GM10266 (cell line): ENCODE measurements around the gene DNM2.

Experiments
- DNase-seq: peaks from one replicate; pipeline ENCODE4 v3.0.0; 2012; ENCODE audit errors: extremely low spot score
- CTCF ChIP-seq: IDR thresholded peaks from 2 replicates; pipeline ENCODE4 v1.5.1; 2012; ENCODE audit warnings: mild to moderate bottlenecking, low read depth; ENCODE audit not compliant: control insufficient read depth, insufficient read depth; ENCODE audit errors: missing control alignments

DNM2 gene

GRCh38 chr19:10718205-10719196, 622 bp downstream of the DNM2 start:
- DNase-seq = peak; percentile 62
- no peak for TF ChIP-seq CTCF

- TF ChIP-seq CTCF = no peak
- no peak for DNase-seq
These were observed 1.6 kb downstream of the DNM2 start for GRCh38 chr19:10719466-10719961.

- no peak for TF ChIP-seq CTCF
- DNase-seq = no peak
These were observed 2.8 kb downstream of the DNM2 start for GRCh38 chr19:10720607-10721125.

- no peak for DNase-seq
- no peak for TF ChIP-seq CTCF
These were observed 5.7 kb downstream of the DNM2 start for GRCh38 chr19:10723591-10723990.

- no peak for TF ChIP-seq CTCF
- DNase-seq = no peak
These were observed 6.7 kb downstream of the DNM2 start for GRCh38 chr19:10724573-10725071.

- TF ChIP-seq CTCF = no peak
- no peak for DNase-seq
These were observed 7.5 kb downstream of the DNM2 start for GRCh38 chr19:10725415-10725814.
